Naive B cell (primary cell): ENCODE measurements around the gene CAPN8. TPM values are rescaled to one million over a fixed set of nuclear protein-coding genes. Genes with fewer than 3 reads are reported as not detected.

Source experiments
- ATAC-seq, 2 donors: fragments of 150-1000 bp; cut with Tn5 transposase; 2 replicates each; pipeline ENCODE4 v1.10.0; 2021; ENCODE audit warnings: low read depth in 2 of 2, mild to moderate bottlenecking in 2 of 2, moderate library complexity in 2 of 2
- DNase-seq: peaks from one replicate; pipeline ENCODE4 v3.0.0; 2022
- H3K27ac Mint-ChIP-seq, 6 donors: one replicate each; pipeline ENCODE4 v1.8.0; 2020 to 2022; ENCODE audit warnings: mild to moderate bottlenecking in 6 of 6, mixed read lengths in 6 of 6, moderate library complexity in 5 of 6, inconsistent platforms in 2 of 6
- H3K27me3 Mint-ChIP-seq, 3 donors: one replicate each; pipeline ENCODE4 v1.8.0; 2021 to 2022; ENCODE audit warnings: mixed read lengths in 3 of 3, mild to moderate bottlenecking in 1 of 3
- H3K36me3 Mint-ChIP-seq, 2 donors: one replicate each; pipeline ENCODE4 v1.8.0; 2020 to 2022; ENCODE audit warnings: mixed read lengths in 2 of 2, inconsistent platforms in 1 of 2, mild to moderate bottlenecking in 1 of 2
- H3K4me1 Mint-ChIP-seq, 3 donors: one replicate each; pipeline ENCODE4 v1.8.0; 2020 to 2022; ENCODE audit warnings: mixed read lengths in 3 of 3, inconsistent platforms in 1 of 3, mild to moderate bottlenecking in 1 of 3, moderate library complexity in 1 of 3
- H3K4me3 Mint-ChIP-seq, 8 donors: one replicate each; pipeline ENCODE4 v1.8.0; 2020 to 2022; ENCODE audit warnings: mild to moderate bottlenecking in 8 of 8, mixed read lengths in 8 of 8, moderate library complexity in 8 of 8, inconsistent platforms in 2 of 8
- H3K9me3 Mint-ChIP-seq, 7 donors: one replicate each; pipeline ENCODE4 v1.8.0; 2020 to 2022; ENCODE audit warnings: mixed read lengths in 7 of 7, mild to moderate bottlenecking in 5 of 7, inconsistent platforms in 2 of 7, moderate library complexity in 1 of 7
- polyA plus RNA-seq, 6 donors: library from polyadenylated mRNA; unstranded; fragments of 300-500 nt; fragmentation: Illumina TruSeq; gene quantifications; one replicate each; pipeline ENCODE4 v1.2.3, GENCODE V29; 2021; ENCODE audit warnings: low read depth in 6 of 6

CAPN8 gene
- polyA plus RNA-seq, 6 donors from 2014 or later: not detected

- no peak overlapping the region for H3K4me3 Mint-ChIP-seq
- no peaks in the 10 kb centered on the region for H3K4me1 Mint-ChIP-seq
- peaks cover 0 to 4% of the 10 kb centered on the region in 2 donors for H3K36me3 Mint-ChIP-seq
- H3K27ac Mint-ChIP-seq: no peak overlapping the region
- H3K9me3 Mint-ChIP-seq: peaks cover 0 to 8% (median 0%) of the 10 kb centered on the region in 7 donors
- no peak for DNase-seq
- H3K27me3 Mint-ChIP-seq: peaks cover under 1 to 23% (median 18%) of the 10 kb centered on the region in 3 donors
- no peak for ATAC-seq
Observed at GRCh38 chr1:223691121-223691520, 25.6 kb upstream of the CAPN8 start.

DNA sequence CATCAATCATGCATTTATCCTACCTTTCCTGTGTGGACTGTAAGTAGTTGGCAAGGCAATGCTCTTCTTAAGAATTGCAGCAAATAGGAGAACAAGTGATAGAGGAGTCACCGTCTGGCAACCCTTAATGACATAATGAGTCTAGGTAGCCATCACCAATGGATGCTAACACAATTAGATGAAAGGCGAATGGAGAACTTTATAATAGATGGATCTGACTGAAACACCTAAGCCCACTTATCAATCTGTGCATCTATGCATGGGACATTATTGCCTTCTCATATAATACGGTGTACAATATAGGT lies 18.9 kb upstream of the CAPN8 start:
- Mint-ChIP-seq H3K36me3 (peaks cover 0 to 4% of the 10 kb centered on the region in 2 donors), H3K9me3 (peaks cover 0 to 8% (median 0%) of the 10 kb centered on the region in 7 donors), H3K27ac (peak overlapping the region in 1 of 6 donors; percentile 33), H3K27me3 (peaks cover 19 to 39% (median 24%) of the 10 kb centered on the region in 3 donors), H3K4me3 (no peak overlapping the region), H3K4me1 (peaks cover 2 to 6% (median 3%) of the 10 kb centered on the region in 3 donors)
- no peak for DNase-seq
- ATAC-seq: no peak

DNA sequence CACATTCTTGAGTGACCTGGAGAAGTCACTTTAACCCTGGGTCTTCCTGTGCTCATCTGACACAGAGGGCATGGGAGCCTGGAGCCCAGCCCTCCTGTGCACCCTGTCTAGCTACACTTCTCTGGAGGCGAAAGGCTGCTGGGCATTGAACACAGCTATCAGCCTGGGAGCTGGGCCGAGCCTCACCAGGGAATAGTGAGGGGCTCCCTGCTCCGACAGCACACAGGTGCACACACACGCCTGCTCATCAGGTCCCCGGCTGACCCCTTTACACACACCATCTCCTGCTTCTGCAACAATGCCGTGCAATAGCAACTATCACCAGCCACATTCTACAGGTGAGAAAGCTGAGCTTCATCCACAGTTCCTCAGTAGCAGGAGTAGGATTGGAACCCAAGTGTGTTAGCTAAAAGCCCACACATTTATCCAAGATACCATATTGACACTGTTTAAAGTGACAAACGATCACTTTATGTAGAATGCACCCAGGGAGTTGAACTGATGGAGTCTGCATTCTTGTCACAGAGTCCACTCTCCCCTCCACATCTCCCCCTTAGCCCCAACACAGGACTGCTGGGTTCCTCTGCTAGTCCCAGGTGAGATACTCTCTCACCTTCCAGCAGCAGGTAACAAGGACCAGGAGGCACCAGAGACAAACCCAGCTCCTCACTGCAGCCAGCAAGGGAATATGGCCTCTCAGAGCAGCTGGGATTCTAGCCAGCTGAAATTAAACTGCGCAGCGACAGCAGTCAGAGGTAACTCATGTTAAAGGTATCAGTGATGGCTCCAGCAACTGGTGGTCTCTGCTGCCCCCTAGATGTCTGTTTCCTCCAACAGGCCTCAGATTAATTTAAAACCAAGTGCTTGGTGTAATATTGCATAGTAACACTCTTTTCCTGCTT lies 18.3 kb upstream of the CAPN8 start:
- H3K9me3 Mint-ChIP-seq: peaks cover 0 to 8% (median 0%) of the 10 kb centered on the region in 7 donors
- no peak overlapping the region for H3K4me3 Mint-ChIP-seq
- H3K4me1 Mint-ChIP-seq: peaks cover 2 to 6% (median 3%) of the 10 kb centered on the region in 3 donors
- peak; percentile 31 for DNase-seq
- H3K27ac Mint-ChIP-seq: peak overlapping the region in 1 of 6 donors; percentile 33
- peaks cover 0 to 4% of the 10 kb centered on the region in 2 donors for H3K36me3 Mint-ChIP-seq
- ATAC-seq: peak; percentile 35 to 56
- peaks cover 15 to 37% (median 24%) of the 10 kb centered on the region in 3 donors for H3K27me3 Mint-ChIP-seq

DNA sequence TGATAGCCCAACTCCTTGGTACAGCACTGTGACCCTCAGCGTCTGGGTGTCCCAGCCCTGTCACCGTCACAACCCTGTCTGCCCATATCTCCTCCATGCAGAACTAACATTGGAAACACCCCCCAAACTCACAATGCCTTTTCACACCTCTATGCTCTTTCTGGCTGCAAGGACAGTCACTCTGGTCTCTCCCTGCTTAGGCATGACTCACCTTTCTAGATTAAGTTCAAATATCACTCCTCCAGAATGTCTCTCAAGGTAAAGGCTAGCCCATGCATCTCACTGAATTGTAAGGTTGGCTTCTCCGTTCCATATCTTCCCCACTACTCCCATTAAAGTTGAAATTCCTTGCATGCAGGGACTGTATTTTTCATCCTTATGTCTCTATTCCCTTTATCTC lies 17.0 kb upstream of the CAPN8 start:
- no peak overlapping the region for H3K27ac Mint-ChIP-seq
- H3K27me3 Mint-ChIP-seq: peaks cover 6 to 33% (median 28%) of the 10 kb centered on the region in 3 donors
- DNase-seq (no peak), ATAC-seq (no peak)
- H3K4me3 Mint-ChIP-seq: no peak overlapping the region
- H3K9me3 Mint-ChIP-seq: peaks cover 0 to 4% (median 0%) of the 10 kb centered on the region in 7 donors
- H3K36me3 Mint-ChIP-seq: peaks cover 0 to under 1% of the 10 kb centered on the region in 2 donors
- H3K4me1 Mint-ChIP-seq: peaks cover 2 to 6% (median 3%) of the 10 kb centered on the region in 3 donors

DNA sequence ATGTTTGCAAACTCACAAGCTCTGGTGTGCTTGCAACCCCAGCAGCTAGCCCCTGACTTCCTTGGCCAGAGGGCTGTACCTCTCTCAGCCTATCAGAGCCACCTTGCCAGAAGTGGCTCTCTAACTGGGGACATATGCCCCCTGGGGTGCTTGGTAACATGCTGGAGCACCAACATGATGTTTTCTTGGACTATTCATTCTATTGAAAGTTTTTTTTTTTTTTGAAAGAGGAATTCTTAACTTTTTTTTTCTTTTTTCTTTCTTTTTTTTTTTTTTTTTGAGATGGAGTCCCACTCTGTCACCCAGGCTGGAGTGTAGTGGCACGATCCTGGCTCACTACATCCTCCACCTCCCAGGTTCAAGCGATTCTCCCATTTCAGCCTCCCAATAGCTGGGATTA lies 14.7 kb upstream of the CAPN8 start:
- Mint-ChIP-seq H3K27me3 (peaks cover 5 to 24% (median 23%) of the 10 kb centered on the region in 3 donors), H3K36me3 (peaks cover 2 to 8% of the 10 kb centered on the region in 2 donors), H3K27ac (no peak overlapping the region), H3K4me1 (peaks cover 2 to 6% (median 3%) of the 10 kb centered on the region in 3 donors), H3K9me3 (peaks cover under 1 to 13% (median 9%) of the 10 kb centered on the region in 7 donors), H3K4me3 (no peak overlapping the region)
- ATAC-seq: no peak
- no peak for DNase-seq

DNA sequence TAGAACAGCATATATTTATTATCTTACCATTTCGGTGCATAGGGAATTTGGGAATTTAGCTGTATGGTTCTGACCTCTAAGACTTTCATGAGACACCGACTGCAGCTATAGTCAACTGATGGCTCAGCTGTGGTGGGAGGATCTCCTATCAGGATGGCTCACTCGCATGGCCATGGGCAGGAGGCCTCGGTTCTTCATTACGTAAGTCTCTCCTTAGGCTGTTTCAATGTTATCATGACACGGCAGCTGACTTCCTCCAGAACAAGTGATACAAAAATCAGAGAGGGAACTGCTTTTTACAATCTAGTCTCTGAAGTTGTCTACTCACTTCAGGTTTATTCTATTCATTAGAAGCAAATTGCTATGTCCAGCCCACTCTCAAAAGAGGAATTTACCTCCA lies 13.3 kb upstream of the CAPN8 start:
- Mint-ChIP-seq H3K4me3 (no peak overlapping the region), H3K9me3 (peaks cover 12 to 24% (median 19%) of the 10 kb centered on the region in 7 donors), H3K4me1 (peaks cover 0 to 7% (median 2%) of the 10 kb centered on the region in 3 donors), H3K36me3 (peaks cover 12 to 15% of the 10 kb centered on the region in 2 donors), H3K27ac (no peak overlapping the region), H3K27me3 (peaks cover 5 to 24% (median 17%) of the 10 kb centered on the region in 3 donors)
- ATAC-seq (no peak), DNase-seq (no peak)

GRCh38 chr1:223674119-223674890 lies 8.8 kb upstream of the CAPN8 start:
- Mint-ChIP-seq H3K9me3 (peaks cover 14 to 37% (median 22%) of the 10 kb centered on the region in 7 donors), H3K4me3 (no peak overlapping the region), H3K27me3 (peaks cover 0 to 17% (median 4%) of the 10 kb centered on the region in 3 donors), H3K27ac (no peak overlapping the region), H3K36me3 (peaks cover 12 to 20% of the 10 kb centered on the region in 2 donors), H3K4me1 (peaks cover 0 to 7% (median 2%) of the 10 kb centered on the region in 3 donors)
- DNase-seq: no peak
- ATAC-seq: no peak

DNA sequence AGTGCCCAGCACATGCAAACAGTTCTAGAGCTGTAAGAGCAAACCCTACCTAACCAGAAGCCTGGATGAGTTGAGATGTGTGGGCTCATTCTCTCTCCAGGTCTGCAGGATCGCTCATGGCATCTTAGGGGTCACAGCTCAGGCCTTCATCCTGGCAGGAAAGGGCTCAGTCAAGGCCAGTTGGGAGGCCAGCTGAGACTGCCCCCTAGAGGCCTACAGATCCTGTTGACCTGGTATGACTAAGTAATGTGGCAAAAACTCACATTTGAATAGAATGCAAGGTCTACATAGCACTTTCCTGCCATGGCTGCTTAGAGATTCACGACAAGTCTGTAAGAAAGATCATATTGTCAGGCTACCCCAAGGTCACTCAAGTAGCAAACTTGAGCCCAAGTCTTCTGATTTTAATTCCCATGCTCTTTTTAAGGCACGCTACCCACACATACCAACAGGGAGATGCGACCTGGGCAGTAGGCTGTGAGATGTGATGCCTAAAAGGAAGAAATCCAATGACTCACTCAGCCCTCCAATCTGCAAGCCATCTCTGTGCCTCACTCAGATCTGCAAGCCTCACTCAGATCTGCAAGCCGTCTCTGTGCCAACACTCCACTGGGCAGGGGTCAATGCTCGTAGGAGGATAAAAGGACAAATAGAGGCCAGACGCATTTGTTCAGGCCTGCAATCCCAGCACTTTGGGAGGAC lies 5.1 kb upstream of the CAPN8 start:
- Mint-ChIP-seq H3K27me3 (peaks cover 7 to 22% (median 11%) of the 10 kb centered on the region in 3 donors), H3K4me3 (no peak overlapping the region), H3K9me3 (peaks cover 11 to 28% (median 22%) of the 10 kb centered on the region in 7 donors), H3K27ac (no peak overlapping the region), H3K36me3 (peaks cover 12% of the 10 kb centered on the region in 2 donors), H3K4me1 (peaks cover 0 to 7% (median 2%) of the 10 kb centered on the region in 3 donors)
- DNase-seq (no peak), ATAC-seq (no peak)

- peaks cover 9 to 25% (median 16%) of the 10 kb centered on the region in 3 donors for H3K27me3 Mint-ChIP-seq
- H3K4me1 Mint-ChIP-seq: no peaks in the 10 kb centered on the region
- DNase-seq (no peak), ATAC-seq (no peak)
- peaks cover under 1 to 5% of the 10 kb centered on the region in 2 donors for H3K36me3 Mint-ChIP-seq
- H3K4me3 Mint-ChIP-seq: no peak overlapping the region
- peaks cover 2 to 14% (median 11%) of the 10 kb centered on the region in 7 donors for H3K9me3 Mint-ChIP-seq
- H3K27ac Mint-ChIP-seq: no peak overlapping the region
Observed at GRCh38 chr1:223669003-223669795, 3.7 kb upstream of the CAPN8 start.

- Mint-ChIP-seq H3K36me3 (no peaks in the 10 kb centered on the region), H3K27ac (no peak overlapping the region), H3K27me3 (peaks cover 12 to 35% (median 28%) of the 10 kb centered on the region in 3 donors), H3K9me3 (peaks cover 0 to 5% (median 1%) of the 10 kb centered on the region in 7 donors), H3K4me1 (peaks cover 0 to 3% (median 0%) of the 10 kb centered on the region in 3 donors), H3K4me3 (no peak overlapping the region)
- ATAC-seq: no peak
- no peak for DNase-seq
Observed at GRCh38 chr1:223667484-223668182, 2.1 kb upstream of the CAPN8 start.

GRCh38 chr1:223664106-223664505 lies 1.4 kb downstream of the CAPN8 start:
- Mint-ChIP-seq H3K27me3 (peaks cover 20 to 51% (median 49%) of the 10 kb centered on the region in 3 donors), H3K36me3 (peaks cover 0 to 4% of the 10 kb centered on the region in 2 donors), H3K4me1 (peaks cover 0 to 3% (median 0%) of the 10 kb centered on the region in 3 donors), H3K27ac (peak overlapping the region in 1 of 6 donors; percentile 7), H3K4me3 (no peak overlapping the region), H3K9me3 (peaks cover 0 to 1% (median 0%) of the 10 kb centered on the region in 7 donors)
- no peak for ATAC-seq
- no peak for DNase-seq

DNA sequence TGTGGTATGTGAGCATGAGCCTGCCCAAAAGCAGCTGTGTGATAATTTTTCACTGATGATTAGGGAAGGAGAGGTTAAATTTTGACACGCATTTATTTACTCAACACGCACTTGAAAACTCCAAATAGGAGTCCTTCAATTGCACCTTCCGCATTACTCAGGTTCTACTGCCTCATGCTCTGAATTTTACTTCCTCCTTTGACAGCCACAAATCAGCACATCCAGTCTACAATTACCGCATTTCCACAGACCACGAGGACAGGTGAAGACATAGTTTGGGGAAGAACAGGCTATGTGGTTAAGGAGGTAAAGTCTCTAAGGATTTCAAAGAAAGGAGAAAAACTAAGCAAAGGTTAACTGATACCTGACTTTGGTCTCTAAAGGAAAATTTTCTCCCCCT lies 2.6 kb downstream of the CAPN8 start:
- Mint-ChIP-seq H3K27ac (no peak overlapping the region), H3K36me3 (peaks cover 0 to 4% of the 10 kb centered on the region in 2 donors), H3K9me3 (peaks cover 0 to 1% (median 0%) of the 10 kb centered on the region in 7 donors), H3K27me3 (peaks cover 18 to 48% (median 45%) of the 10 kb centered on the region in 3 donors), H3K4me3 (no peak overlapping the region), H3K4me1 (peaks cover 0 to 3% (median 0%) of the 10 kb centered on the region in 3 donors)
- peak; percentile 23 to 52 for ATAC-seq
- no peak for DNase-seq
